SK-N-SH (cell line): ENCODE measurements around the gene YARS1. TPM values are rescaled to one million over a fixed set of nuclear protein-coding genes. Genes with fewer than 3 reads are reported as not detected.

Experiments
- CTCF ChIA-PET: fragments of 300-600, 350-600 bp; formaldehyde crosslinking; extraction: SDS; loops from one replicate; lab custom pipeline; 2021; lab: Yijun Ruan, JAX
- POLR2A ChIA-PET: fragments of 350-600 bp; sonication (Branson Sonifier 250); formaldehyde crosslinking; extraction: SDS; loops from one replicate; lab custom pipeline; 2020; ENCODE audit warnings: antibody characterized with exemption, inconsistent platforms; lab: Yijun Ruan, JAX
- DNase-seq: peaks from one replicate; pipeline ENCODE4 v3.0.0; 2012
- H2AFZ ChIP-seq: fragments of 200-600 bp; sonication (generic); 2 replicates; pipeline ENCODE4 v1.8.1; 2016; ENCODE audit warnings: antibody characterized with exemption, mild to moderate bottlenecking, low read depth
- H3F3A ChIP-seq: fragments of 200-600 bp; sonication (generic); replicated peaks from 2 replicates; pipeline ENCODE3; 2016; ENCODE audit warnings: antibody characterized with exemption, mild to moderate bottlenecking; ENCODE audit not compliant: insufficient read depth
- H3K27ac ChIP-seq, 2 experiments: fragments of 200-500 bp in 1 of 2; fragments of 200-600 bp in 1 of 2; sonication (Bioruptor generic) in 1 of 2; sonication (generic), shearing (Covaris generic) in 1 of 2; 2 replicates each; pipeline versions ENCODE4 v1.5.1 to v1.6.1; 2014 to 2016; ENCODE audit warnings: low read depth in 2 of 2, inconsistent platforms in 1 of 2, low read length in 1 of 2, mild to moderate bottlenecking in 1 of 2, mixed read lengths in 1 of 2
- H3K27me3 ChIP-seq: fragments of 200-600 bp; sonication (generic), shearing (Covaris generic); 2 replicates; pipeline ENCODE4 v1.6.1; 2016; ENCODE audit warnings: mixed run types; ENCODE audit not compliant: insufficient read depth
- H3K36me3 ChIP-seq, 2 experiments: fragments of 200-500 bp in 1 of 2; fragments of 200-600 bp in 1 of 2; sonication (Bioruptor generic) in 1 of 2; sonication (generic) in 1 of 2; replicated peaks in 1 of 2; 2 replicates each; pipeline versions ENCODE3 to v1.5.1; 2014 to 2016; ENCODE audit warnings: low read length in 1 of 2, mild to moderate bottlenecking in 1 of 2; ENCODE audit not compliant: insufficient read depth in 2 of 2, control insufficient read depth in 1 of 2
- H3K4me1 ChIP-seq, 2 experiments: fragments of 200-500 bp in 1 of 2; fragments of 200-600 bp in 1 of 2; sonication (Bioruptor generic) in 1 of 2; sonication (generic), shearing (Covaris generic) in 1 of 2; 2 replicates each; pipeline versions ENCODE4 v1.5.1 to v1.6.1; 2014 to 2016; ENCODE audit warnings: low read depth in 1 of 2, low read length in 1 of 2, mixed run types in 1 of 2; ENCODE audit not compliant: insufficient read depth in 2 of 2, control insufficient read depth in 1 of 2
- H3K4me2 ChIP-seq: fragments of 200-600 bp; sonication (generic), shearing (Covaris generic); 2 replicates; pipeline ENCODE4 v1.6.1; 2017; ENCODE audit warnings: mixed run types
- H3K4me3 ChIP-seq, 2 experiments: fragments of 200-500 bp in 1 of 2; fragments of 200-600 bp in 1 of 2; sonication (Bioruptor generic) in 1 of 2; sonication (generic), shearing (Covaris generic) in 1 of 2; 2 replicates each; pipeline versions ENCODE4 v1.5.1 to v1.8.1; 2014 to 2016; ENCODE audit warnings: low read depth in 2 of 2, inconsistent platforms in 1 of 2, low read length in 1 of 2, mild to moderate bottlenecking in 1 of 2, mixed read lengths in 1 of 2, moderate library complexity in 1 of 2
- H3K79me2 ChIP-seq: fragments of 200-600 bp; sonication (generic); 2 replicates; pipeline ENCODE4 v1.8.1; 2017; ENCODE audit warnings: mild to moderate bottlenecking; ENCODE audit not compliant: insufficient read depth
- H3K9ac ChIP-seq: fragments of 200-600 bp; sonication (generic); 2 replicates; pipeline ENCODE4 v1.6.1; 2017; ENCODE audit warnings: mixed run types
- H3K9me2 ChIP-seq: fragments of 200-600 bp; sonication (generic); 2 replicates; pipeline ENCODE4 v1.6.1; 2017; ENCODE audit warnings: mixed run types
- H3K9me3 ChIP-seq: fragments of 200-600 bp; sonication (generic); 2 replicates; pipeline ENCODE4 v1.6.1; 2017; ENCODE audit warnings: mixed run types, mild to moderate bottlenecking, moderate library complexity
- H4K20me1 ChIP-seq: fragments of 200-600 bp; sonication (generic); 2 replicates; pipeline ENCODE4 v1.6.1; 2017; ENCODE audit warnings: mild to moderate bottlenecking, mixed run types; ENCODE audit not compliant: insufficient read depth
- CHD2 ChIP-seq: fragments of 150-350 bp; IDR thresholded peaks from 2 replicates; pipeline ENCODE4 v1.6.1; 2018; ENCODE audit warnings: low read length; ENCODE audit not compliant: partially characterized antibody
- ELF1 ChIP-seq: IDR thresholded peaks from 2 replicates; pipeline ENCODE4 v1.4.0; 2012
- EP300 ChIP-seq, 2 experiments: IDR thresholded peaks; 2 replicates each; pipeline versions ENCODE4 v1.4.0 to v1.6.1; 2012; ENCODE audit warnings: borderline replicate concordance in 1 of 2, low read depth in 1 of 2, low read length in 1 of 2
- FOXJ3 ChIP-seq: sonication (generic); formaldehyde crosslinking; IDR thresholded peaks from 2 replicates; pipeline ENCODE4 v1.5.1; 2020; ENCODE audit warnings: mild to moderate bottlenecking, missing genetic modification reagents
- FOXM1 ChIP-seq: IDR thresholded peaks from 2 replicates; pipeline ENCODE4 v1.4.0; 2012; ENCODE audit warnings: low read depth, mild to moderate bottlenecking
- GABPA ChIP-seq: IDR thresholded peaks from 2 replicates; pipeline ENCODE4 v1.4.0; 2012; ENCODE audit warnings: low read depth, mild to moderate bottlenecking
- GATA2 ChIP-seq: sonication (generic); formaldehyde crosslinking; IDR thresholded peaks from 2 replicates; pipeline ENCODE4 v1.5.0; 2020; ENCODE audit warnings: mild to moderate bottlenecking, missing genetic modification reagents
- JUND ChIP-seq: IDR thresholded peaks from 2 replicates; pipeline ENCODE4 v1.4.0; 2012
- MXI1 ChIP-seq: IDR thresholded peaks from 2 replicates; pipeline ENCODE4 v1.6.1; 2012; ENCODE audit warnings: mild to moderate bottlenecking, low read depth, low read length, improper control_type of control experiment
- POLR2AphosphoS5 ChIP-seq: IDR thresholded peaks from 2 replicates; pipeline ENCODE4 v1.6.1; 2012; ENCODE audit warnings: low read depth, low read length
- RFX5 ChIP-seq: IDR thresholded peaks from 2 replicates; pipeline ENCODE4 v1.6.1; 2012; ENCODE audit warnings: mild to moderate bottlenecking, improper control_type of control experiment, low read length
- SIN3A ChIP-seq: IDR thresholded peaks from 2 replicates; pipeline ENCODE4 v1.6.1; 2012; ENCODE audit warnings: low read depth, mild to moderate bottlenecking, low read length, moderate library complexity, borderline replicate concordance
- SMC3 ChIP-seq: IDR thresholded peaks from 2 replicates; pipeline ENCODE4 v1.6.1; 2012; ENCODE audit warnings: low read depth, low read length, improper control_type of control experiment
- TAF1 ChIP-seq: IDR thresholded peaks from 2 replicates; pipeline ENCODE4 v1.6.1; 2012; ENCODE audit warnings: low read depth, mild to moderate bottlenecking, low read length, moderate library complexity, borderline replicate concordance
- TCF12 ChIP-seq: IDR thresholded peaks from 2 replicates; pipeline ENCODE4 v1.4.0; 2012
- WGBS: methylation state at CpG from one replicate; pipeline ENCODE4 v1.1.6; 2017; ENCODE audit warnings: low lambda C conversion rate; 5-methylcytosine and 5-hydroxymethylcytosine counted together
- polyA plus RNA-seq, 3 experiments: library from polyadenylated mRNA; depleted of rRNA; stranded (reverse); fragments of >200 nt; gene quantifications; 2 replicates each; pipeline ENCODE4 v1.2.3, GENCODE V29; 2012
- TF ChIP-seq, protein P1 (sequence below): fragments of 150-350 bp; IDR thresholded peaks from 2 replicates; pipeline ENCODE4 v1.6.1; 2016; ENCODE audit warnings: mild to moderate bottlenecking, low read depth, low read length
- TF ChIP-seq, protein P2 (sequence below): IDR thresholded peaks from 2 replicates; pipeline ENCODE4 v1.4.0; 2012; ENCODE audit warnings: low read depth
- TF ChIP-seq, protein P3 (sequence below): IDR thresholded peaks from 2 replicates; pipeline ENCODE4; 2012
- TF ChIP-seq, protein P4 (sequence below): IDR thresholded peaks from 2 replicates; pipeline ENCODE4 v1.4.0; 2012; ENCODE audit warnings: low read depth, borderline replicate concordance
- TF ChIP-seq, protein P5 (sequence below): fragments of 200-600 bp; sonication (generic); IDR thresholded peaks from 2 replicates; pipeline ENCODE4 v1.6.1; 2017; ENCODE audit warnings: antibody characterized with exemption, mild to moderate bottlenecking, moderate library complexity

The YARS1 gene
- polyA plus RNA-seq, 1 of the 3 experiments (the other 2 are of a cell fraction) = 46.3 TPM

DNA sequence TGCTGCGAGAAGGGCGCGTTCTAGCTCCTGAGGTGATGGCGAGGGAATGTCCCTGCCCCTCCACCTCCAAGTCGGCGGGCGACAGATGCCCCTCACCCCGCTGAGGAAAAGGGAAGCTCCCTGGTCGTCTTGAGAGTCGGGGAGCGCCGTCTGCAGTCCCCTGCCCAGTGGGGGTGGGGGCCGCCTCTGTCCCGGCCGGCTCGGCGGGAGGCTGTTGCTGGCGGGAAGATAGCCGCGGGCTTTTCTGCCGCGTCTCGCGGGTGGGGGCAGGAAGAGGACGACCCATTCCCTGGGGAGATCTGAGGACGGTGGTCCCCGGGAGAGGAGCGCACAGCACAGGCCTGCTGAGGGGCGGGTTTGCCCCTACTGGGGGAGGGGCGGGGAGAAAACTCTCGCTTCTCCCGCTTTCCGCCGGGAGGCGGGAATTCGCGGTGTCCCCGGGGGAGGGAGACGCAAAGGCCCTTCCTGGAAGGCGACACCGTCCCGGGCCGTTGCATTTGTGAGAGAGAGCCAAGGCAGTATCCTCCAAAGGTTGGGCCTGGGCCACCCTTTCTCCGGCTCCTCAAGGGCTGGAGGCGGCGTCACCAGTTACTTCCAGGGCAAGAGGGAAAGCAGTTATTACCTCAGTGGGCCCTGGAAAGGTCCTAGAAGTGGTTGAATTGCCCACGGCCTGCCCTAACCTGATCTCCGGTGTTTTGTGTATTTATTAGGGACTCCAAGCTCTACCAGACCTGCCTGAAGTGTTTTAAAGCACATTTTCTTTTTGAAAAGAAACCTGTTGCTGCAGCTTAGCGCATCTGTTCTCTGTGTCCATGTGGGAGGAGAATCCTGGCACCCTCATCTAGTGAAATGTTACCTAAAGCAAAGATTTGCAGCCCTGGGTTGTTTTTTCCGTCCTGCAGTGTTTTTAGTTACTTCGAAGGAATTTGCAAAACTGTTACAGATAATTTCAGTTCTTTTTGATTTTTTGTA lies 943 bp upstream of the YARS1 start:
- POLR2A ChIA-PET = interaction anchor here (1.3 kb wide), 1 partner anchor 43 kb away, joined by 3 read pairs; no protein-coding TSS in a partner anchor

More for the DNA sequence above, 943 bp upstream of the YARS1 start:
- Histone ChIP-seq H3K27ac (peak overlapping the region; percentile 91 to 93), H3K9me2 (no peaks in the 10 kb centered on the region), H4K20me1 (peaks cover 21% of the 10 kb centered on the region), H3K4me2 (peak overlapping the region; percentile 72), H3K4me3 (peak overlapping the region; percentile 78 to 98), H3K27me3 (no peaks in the 10 kb centered on the region), H3K79me2 (peaks cover 91% of the 10 kb centered on the region), H2AFZ (peak overlapping the region; percentile 73)
- DNase-seq = peak; percentile 81
- WGBS = under 1% methylated on average over 19 of the region's 51 CpGs
- no peak for TF ChIP-seq GATA2
- TF ChIP-seq ELF1 = 0 out of 2 replicates have a peak, but pooled peaks have one; percentile 36
- peak; percentile 19; the same call in 1 of the 2 replicates for TF ChIP-seq RFX5
- peak; percentile 47 for TF ChIP-seq POLR2AphosphoS5
- no peak for TF ChIP-seq FOXJ3 (CRISPR knock-in tag)
- TF ChIP-seq TCF12 = peak; percentile 24; the same call in 1 of the 2 replicates
- TF ChIP-seq, protein P1, sequence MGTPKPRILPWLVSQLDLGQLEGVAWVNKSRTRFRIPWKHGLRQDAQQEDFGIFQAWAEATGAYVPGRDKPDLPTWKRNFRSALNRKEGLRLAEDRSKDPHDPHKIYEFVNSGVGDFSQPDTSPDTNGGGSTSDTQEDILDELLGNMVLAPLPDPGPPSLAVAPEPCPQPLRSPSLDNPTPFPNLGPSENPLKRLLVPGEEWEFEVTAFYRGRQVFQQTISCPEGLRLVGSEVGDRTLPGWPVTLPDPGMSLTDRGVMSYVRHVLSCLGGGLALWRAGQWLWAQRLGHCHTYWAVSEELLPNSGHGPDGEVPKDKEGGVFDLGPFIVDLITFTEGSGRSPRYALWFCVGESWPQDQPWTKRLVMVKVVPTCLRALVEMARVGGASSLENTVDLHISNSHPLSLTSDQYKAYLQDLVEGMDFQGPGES = no peak
- TF ChIP-seq MXI1 = peak; percentile 22
- peak; percentile 66 for TF ChIP-seq CHD2
- TF ChIP-seq, protein P2, sequence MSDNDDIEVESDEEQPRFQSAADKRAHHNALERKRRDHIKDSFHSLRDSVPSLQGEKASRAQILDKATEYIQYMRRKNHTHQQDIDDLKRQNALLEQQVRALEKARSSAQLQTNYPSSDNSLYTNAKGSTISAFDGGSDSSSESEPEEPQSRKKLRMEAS = peak; percentile 40
- TF ChIP-seq, protein P3, sequence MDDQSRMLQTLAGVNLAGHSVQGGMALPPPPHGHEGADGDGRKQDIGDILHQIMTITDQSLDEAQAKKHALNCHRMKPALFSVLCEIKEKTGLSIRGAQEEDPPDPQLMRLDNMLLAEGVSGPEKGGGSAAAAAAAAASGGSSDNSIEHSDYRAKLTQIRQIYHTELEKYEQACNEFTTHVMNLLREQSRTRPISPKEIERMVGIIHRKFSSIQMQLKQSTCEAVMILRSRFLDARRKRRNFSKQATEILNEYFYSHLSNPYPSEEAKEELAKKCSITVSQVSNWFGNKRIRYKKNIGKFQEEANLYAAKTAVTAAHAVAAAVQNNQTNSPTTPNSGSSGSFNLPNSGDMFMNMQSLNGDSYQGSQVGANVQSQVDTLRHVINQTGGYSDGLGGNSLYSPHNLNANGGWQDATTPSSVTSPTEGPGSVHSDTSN = 0 out of 2 replicates have a peak, but pooled peaks have one; percentile 11
- TF ChIP-seq FOXM1 = no peak
- no peak for TF ChIP-seq SMC3
- peak; percentile 79; the same call in 1 of the 2 replicates for TF ChIP-seq TAF1
- peak; percentile 42; the same call in 1 of the 2 replicates for TF ChIP-seq GABPA
- TF ChIP-seq JUND = no peak
- TF ChIP-seq SIN3A = peak; percentile 70; the same call in 1 of the 2 replicates
- TF ChIP-seq, protein P4, sequence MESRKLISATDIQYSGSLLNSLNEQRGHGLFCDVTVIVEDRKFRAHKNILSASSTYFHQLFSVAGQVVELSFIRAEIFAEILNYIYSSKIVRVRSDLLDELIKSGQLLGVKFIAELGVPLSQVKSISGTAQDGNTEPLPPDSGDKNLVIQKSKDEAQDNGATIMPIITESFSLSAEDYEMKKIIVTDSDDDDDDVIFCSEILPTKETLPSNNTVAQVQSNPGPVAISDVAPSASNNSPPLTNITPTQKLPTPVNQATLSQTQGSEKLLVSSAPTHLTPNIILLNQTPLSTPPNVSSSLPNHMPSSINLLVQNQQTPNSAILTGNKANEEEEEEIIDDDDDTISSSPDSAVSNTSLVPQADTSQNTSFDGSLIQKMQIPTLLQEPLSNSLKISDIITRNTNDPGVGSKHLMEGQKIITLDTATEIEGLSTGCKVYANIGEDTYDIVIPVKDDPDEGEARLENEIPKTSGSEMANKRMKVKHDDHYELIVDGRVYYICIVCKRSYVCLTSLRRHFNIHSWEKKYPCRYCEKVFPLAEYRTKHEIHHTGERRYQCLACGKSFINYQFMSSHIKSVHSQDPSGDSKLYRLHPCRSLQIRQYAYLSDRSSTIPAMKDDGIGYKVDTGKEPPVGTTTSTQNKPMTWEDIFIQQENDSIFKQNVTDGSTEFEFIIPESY = no peak
- TF ChIP-seq, protein P5, sequence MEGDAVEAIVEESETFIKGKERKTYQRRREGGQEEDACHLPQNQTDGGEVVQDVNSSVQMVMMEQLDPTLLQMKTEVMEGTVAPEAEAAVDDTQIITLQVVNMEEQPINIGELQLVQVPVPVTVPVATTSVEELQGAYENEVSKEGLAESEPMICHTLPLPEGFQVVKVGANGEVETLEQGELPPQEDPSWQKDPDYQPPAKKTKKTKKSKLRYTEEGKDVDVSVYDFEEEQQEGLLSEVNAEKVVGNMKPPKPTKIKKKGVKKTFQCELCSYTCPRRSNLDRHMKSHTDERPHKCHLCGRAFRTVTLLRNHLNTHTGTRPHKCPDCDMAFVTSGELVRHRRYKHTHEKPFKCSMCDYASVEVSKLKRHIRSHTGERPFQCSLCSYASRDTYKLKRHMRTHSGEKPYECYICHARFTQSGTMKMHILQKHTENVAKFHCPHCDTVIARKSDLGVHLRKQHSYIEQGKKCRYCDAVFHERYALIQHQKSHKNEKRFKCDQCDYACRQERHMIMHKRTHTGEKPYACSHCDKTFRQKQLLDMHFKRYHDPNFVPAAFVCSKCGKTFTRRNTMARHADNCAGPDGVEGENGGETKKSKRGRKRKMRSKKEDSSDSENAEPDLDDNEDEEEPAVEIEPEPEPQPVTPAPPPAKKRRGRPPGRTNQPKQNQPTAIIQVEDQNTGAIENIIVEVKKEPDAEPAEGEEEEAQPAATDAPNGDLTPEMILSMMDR = no peak
- peak in 1 of 2 experiments; percentile 28; a peak in 1 of 4 replicates for TF ChIP-seq EP300 (IDR thresholded peaks at IDR 0.05; ENCODE audit: borderline replicate concordance in 1 of 2, low read depth in 1 of 2, low read length in 1 of 2)
- TF ChIP-seq, all 33 proteins: peak for 12
- H3K36me3 ChIP-seq = peaks cover 0 to 31% of the 10 kb centered on the region in 2 experiments
- H3F3A ChIP-seq = no peaks in the 10 kb centered on the region
- CTCF ChIA-PET = interaction anchor here (1.1 to 2.0 kb wide), 4 partner anchors 17 to 298 kb away, joined by 3 to 9 read pairs (median 4); no protein-coding TSS in a partner anchor
- H3K4me1 ChIP-seq = peaks cover 9 to 10% of the 10 kb centered on the region in 2 experiments; a peak in 2 of 4 replicates
- H3K9ac ChIP-seq = peak overlapping the region; percentile 98
- H3K9me3 ChIP-seq = no peaks in the 10 kb centered on the region
